ENCODE measurements around the gene OR6C74. TPM values are rescaled to one million over a fixed set of nuclear protein-coding genes. Genes with fewer than 3 reads are reported as not detected.

OR6C74 gene
- total and polyA plus RNA-seq, 8 donors, result not detected

DNA sequence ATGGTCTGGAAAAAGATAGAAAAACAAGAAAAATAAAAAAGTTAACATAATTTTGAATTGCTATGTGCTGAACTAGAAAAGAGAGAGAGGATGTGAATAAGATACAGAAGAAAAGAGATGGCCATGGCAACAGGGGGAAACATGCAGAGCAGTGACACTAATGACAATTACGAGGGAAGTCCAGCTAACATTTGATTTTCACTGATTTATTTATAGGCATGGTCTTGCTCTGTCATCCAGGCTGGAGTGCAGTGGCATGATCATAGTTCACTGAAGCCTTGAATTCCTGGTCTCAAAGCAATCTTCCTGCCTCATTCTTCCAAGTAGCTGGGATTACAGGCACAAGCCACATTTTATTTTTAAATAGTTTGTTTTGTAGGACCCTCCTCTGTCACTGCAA lies 1.8 kb downstream of the OR6C74 start:
- 58 to 69% (median 62%) methylated on average over 1 of the region's 1 CpG for WGBS, 5 donors
- Histone ChIP-seq H3K4me1 (no peaks in the 10 kb centered on the region), H3K27ac (no peak overlapping the region), H3K4me3 (no peak overlapping the region), H3K27me3 (no peaks in the 10 kb centered on the region), H3K36me3 (no peaks in the 10 kb centered on the region), H3K9me3 (no peaks in the 10 kb centered on the region)
- TF ChIP-seq EP300 (IDR thresholded peaks at IDR 0.05) (no peak), POLR2AphosphoS5 (IDR thresholded peaks at IDR 0.05) (no peak), CTCF (IDR thresholded peaks at IDR 0.05) (no peak), POLR2A (IDR thresholded peaks at IDR 0.05) (no peak)
- intact Hi-C loops (cut with DNase I; ENCODE audit: low total_unique reads), result no loop called here
- DNase-seq, result no peak

DNA sequence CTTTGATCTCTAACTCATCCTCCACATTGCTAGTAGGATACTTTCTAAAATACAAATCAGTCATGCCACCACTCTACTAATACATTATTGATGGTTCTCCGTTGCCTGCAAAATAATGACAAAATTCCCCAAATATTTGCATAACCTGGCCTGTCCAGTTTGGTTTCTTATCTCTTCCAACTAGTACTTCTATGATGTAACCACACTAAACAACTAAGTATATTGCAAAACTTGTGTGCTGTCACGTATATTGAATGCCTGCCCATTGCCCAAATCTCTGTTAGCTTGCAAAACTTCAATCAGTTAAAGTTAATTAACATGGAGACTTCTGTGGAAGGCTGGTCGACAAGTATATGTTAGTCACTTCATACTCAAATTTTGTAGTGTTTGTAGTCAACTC lies 6.5 kb downstream of the OR6C74 start:
- H3K9me3 ChIP-seq, result no peaks in the 10 kb centered on the region
- TF ChIP-seq POLR2AphosphoS5 (IDR thresholded peaks at IDR 0.05) (no peak), POLR2A (IDR thresholded peaks at IDR 0.05) (no peak), EP300 (IDR thresholded peaks at IDR 0.05) (no peak), CTCF (IDR thresholded peaks at IDR 0.05) (no peak)
- no peak overlapping the region for H3K4me3 ChIP-seq
- H3K27ac ChIP-seq, result no peak overlapping the region
- no peaks in the 10 kb centered on the region for H3K4me1 ChIP-seq
- WGBS, 5 donors, result 30 to 53% (median 38%) methylated on average over 3 of the region's 3 CpGs
- intact Hi-C loops (cut with DNase I; ENCODE audit: low total_unique reads), result no loop called here
- no peak for DNase-seq
- no peaks in the 10 kb centered on the region for H3K36me3 ChIP-seq
- no peaks in the 10 kb centered on the region for H3K27me3 ChIP-seq

DNA sequence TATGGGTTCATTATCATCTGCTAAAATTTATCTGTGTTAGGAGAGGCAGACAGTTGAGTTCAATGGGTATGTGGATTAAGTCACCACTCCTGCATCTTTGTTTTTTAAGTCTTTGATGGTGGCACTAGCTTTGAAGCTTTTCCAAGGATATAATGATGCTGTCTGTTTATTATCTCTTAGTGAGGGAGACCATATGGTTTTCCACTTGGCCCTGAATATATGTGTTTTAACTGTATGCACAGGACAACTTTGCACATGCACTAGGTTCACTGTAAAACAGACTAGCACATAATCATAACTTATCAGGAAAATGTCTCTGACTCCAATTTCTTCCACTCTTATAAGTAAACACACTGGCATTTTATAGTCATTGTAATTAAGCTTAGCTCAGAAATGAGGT lies 8.9 kb downstream of the OR6C74 start:
- Histone ChIP-seq H3K27ac (no peak overlapping the region), H3K4me3 (no peak overlapping the region), H3K27me3 (no peaks in the 10 kb centered on the region), H3K9me3 (peaks cover 0 to 4% (median 0%) of the 10 kb centered on the region in 4 donors), H3K4me1 (no peaks in the 10 kb centered on the region), H3K36me3 (no peaks in the 10 kb centered on the region)
- intact Hi-C loops (cut with DNase I; ENCODE audit: low total_unique reads), result no loop called here
- no peak for DNase-seq
- TF ChIP-seq POLR2A (IDR thresholded peaks at IDR 0.05) (no peak), CTCF (IDR thresholded peaks at IDR 0.05) (no peak), EP300 (IDR thresholded peaks at IDR 0.05) (no peak), POLR2AphosphoS5 (IDR thresholded peaks at IDR 0.05) (no peak)

- Histone ChIP-seq H3K36me3 (no peaks in the 10 kb centered on the region), H3K9me3 (peaks cover 0 to 4% (median 0%) of the 10 kb centered on the region in 4 donors), H3K27me3 (no peaks in the 10 kb centered on the region), H3K27ac (no peak overlapping the region), H3K4me3 (no peak overlapping the region), H3K4me1 (no peaks in the 10 kb centered on the region)
- TF ChIP-seq EP300 (IDR thresholded peaks at IDR 0.05) (no peak), POLR2AphosphoS5 (IDR thresholded peaks at IDR 0.05) (no peak), POLR2A (IDR thresholded peaks at IDR 0.05) (no peak), CTCF (IDR thresholded peaks at IDR 0.05) (no peak)
- 86 to 91% (median 89%) methylated on average over 4 of the region's 4 CpGs for whole genome bisulfite sequencing, 5 donors
- intact Hi-C loops (cut with DNase I; ENCODE audit: low total_unique reads), result no loop called here
- DNase-seq, result no peak
Measured at GRCh38 chr12:55256831-55257230, 12.4 kb downstream of the OR6C74 start.
